GM12878 (cell line): ENCODE data around the gene POLR3E. TPM values are rescaled to one million over a fixed set of nuclear protein-coding genes. Genes with fewer than 3 reads are reported as not detected.

Experiments used
- ATAC-seq: fragments of 200-7000 bp; cut with Tn5 transposase; 3 replicates; pipeline ENCODE4 v1.9.1; 2020; ENCODE audit warnings: mild to moderate bottlenecking, moderate library complexity
- BruUV-seq: library from RNA; stranded (reverse); fragments of 400-500 nt; replicated peaks from 2 replicates; lab custom pipeline; 2021; lab: Mats Ljungman, UMichigan
- CTCF ChIA-PET: fragments of 300-600 bp; sonication (Branson Sonifier 250); formaldehyde crosslinking; extraction: SDS; loops from one replicate; lab custom pipeline; 2021; ENCODE audit warnings: inconsistent platforms; lab: Yijun Ruan, JAX
- POLR2A ChIA-PET: fragments of 350-600 bp; formaldehyde crosslinking; extraction: SDS; loops from one replicate; lab custom pipeline; 2021; ENCODE audit warnings: inconsistent platforms; lab: Charles Lee
- RAD21 ChIA-PET: fragments of 300-600 bp; sonication (Branson Sonifier 250); formaldehyde crosslinking; loops from one replicate; lab custom pipeline; 2023; ENCODE audit warnings: antibody characterized with exemption; ENCODE audit not compliant: unreplicated experiment; lab: Charles Lee
- SMC1A ChIA-PET: fragments of 300-600 bp; sonication (Branson Sonifier 250); formaldehyde crosslinking; loops from one replicate; lab custom pipeline; 2023; ENCODE audit not compliant: unreplicated experiment, uncharacterized antibody; lab: Charles Lee
- DNase-seq: peaks from one replicate; pipeline ENCODE4 v3.0.0-alpha.2; 2011; ENCODE audit warnings: low read depth, low spot score
- FAIRE-seq: peaks from 3 replicates; lab custom pipeline; 2011; peaks lifted over from hg19 to GRCh38; lab: Jason Lieb, UNC
- H2AFZ ChIP-seq: 2 replicates; pipeline ENCODE4 v1.6.0; 2011; ENCODE audit warnings: low read depth, low read length, control low read depth; ENCODE audit not compliant: control insufficient read depth
- H3K27ac ChIP-seq: 2 replicates; pipeline ENCODE4 v1.5.1; 2011; ENCODE audit warnings: control low read depth; ENCODE audit not compliant: control insufficient read depth, insufficient read depth
- H3K27me3 ChIP-seq, 2 experiments: replicated peaks in 1 of 2; 2 replicates each; pipeline versions ENCODE4 v1.6.0 to v1.6.1; 2011; ENCODE audit warnings: low read length in 1 of 2; ENCODE audit not compliant: control insufficient read depth in 2 of 2, insufficient read depth in 2 of 2
- H3K36me3 ChIP-seq, 2 experiments: 2 replicates each; pipeline ENCODE4 v1.5.1; 2011; ENCODE audit warnings: low read length in 1 of 2; ENCODE audit not compliant: control insufficient read depth in 2 of 2, insufficient read depth in 2 of 2
- H3K4me1 ChIP-seq: 2 replicates; pipeline ENCODE4 v1.6.1; 2011; ENCODE audit warnings: mild to moderate bottlenecking, low read length, moderate library complexity, mixed read lengths; ENCODE audit not compliant: control insufficient read depth, insufficient read depth
- H3K4me2 ChIP-seq: 2 replicates; pipeline ENCODE4 v1.6.0; 2011; ENCODE audit warnings: control low read depth; ENCODE audit not compliant: control insufficient read depth, insufficient read depth
- H3K4me3 ChIP-seq: fragments of 200-600 bp; sonication (generic); 2 replicates; pipeline ENCODE4 v1.5.1; 2016
- H3K79me2 ChIP-seq: 2 replicates; pipeline ENCODE4 v1.6.0; 2011; ENCODE audit warnings: low read length; ENCODE audit not compliant: control insufficient read depth, insufficient read depth
- H3K9ac ChIP-seq: 2 replicates; pipeline ENCODE4 v1.8.0; 2011; ENCODE audit warnings: low read length, control low read depth, mixed read lengths; ENCODE audit not compliant: control insufficient read depth, insufficient read depth
- H3K9me3 ChIP-seq: replicated peaks from 3 replicates; pipeline ENCODE4 v1.5.1; 2011; ENCODE audit warnings: mild to moderate bottlenecking, low read length; ENCODE audit not compliant: control insufficient read depth, insufficient read depth
- H4K20me1 ChIP-seq: 2 replicates; pipeline ENCODE4 v1.6.0; 2011; ENCODE audit not compliant: control insufficient read depth, insufficient read depth
- BACH1 ChIP-seq: fragments of 450-650 bp; IDR thresholded peaks from 2 replicates; pipeline ENCODE4 v1.6.1; 2017; ENCODE audit warnings: mild to moderate bottlenecking, borderline replicate concordance
- CREM ChIP-seq: IDR thresholded peaks from 2 replicates; pipeline ENCODE4 v1.6.1; 2014; ENCODE audit warnings: antibody characterized with exemption, low read depth
- HCFC1 ChIP-seq: fragments of 150-350 bp; IDR thresholded peaks from 2 replicates; pipeline ENCODE4 v1.6.1; 2014; ENCODE audit warnings: low read length
- HDGF ChIP-seq: fragments of 450-650 bp; IDR thresholded peaks from 2 replicates; pipeline ENCODE4 v1.6.1; 2016; ENCODE audit warnings: antibody characterized with exemption
- JUND ChIP-seq: IDR thresholded peaks from 2 replicates; pipeline ENCODE4 v1.6.1; 2012; ENCODE audit warnings: low read depth, mild to moderate bottlenecking, low read length, improper control_type of control experiment, moderate library complexity
- KLF5 ChIP-seq: fragments of 450-650 bp; IDR thresholded peaks from 2 replicates; pipeline ENCODE4 v1.6.1; 2014; ENCODE audit warnings: mild to moderate bottlenecking; ENCODE audit not compliant: partially characterized antibody
- NR2C1 ChIP-seq: fragments of 450-650 bp; IDR thresholded peaks from 2 replicates; pipeline ENCODE4 v1.6.1; 2017; ENCODE audit warnings: antibody characterized with exemption, mild to moderate bottlenecking, moderate library complexity
- RBBP5 ChIP-seq: fragments of 200-600 bp; sonication (generic); conservative IDR thresholded peaks from 2 replicates; pipeline ENCODE4 v1.6.1; 2016
- RFX5 ChIP-seq: IDR thresholded peaks from 2 replicates; pipeline ENCODE4 v1.6.1; 2011; ENCODE audit warnings: low read depth, low read length, improper control_type of control experiment
- RUNX3 ChIP-seq: IDR thresholded peaks from 2 replicates; pipeline ENCODE4 v1.6.1; 2012; ENCODE audit warnings: low read length, inconsistent platforms
- SMAD1 ChIP-seq: fragments of 450-650 bp; IDR thresholded peaks from 2 replicates; pipeline ENCODE4 v1.6.1; 2018; ENCODE audit warnings: mild to moderate bottlenecking, low read depth; ENCODE audit not compliant: partially characterized antibody
- TCF3 ChIP-seq: IDR thresholded peaks from 2 replicates; pipeline ENCODE4 v1.6.1; 2012; ENCODE audit warnings: low read depth, mild to moderate bottlenecking, low read length, borderline replicate concordance; ENCODE audit not compliant: insufficient read depth
- in situ Hi-C: fragments of 300-500 bp; cut with MboI; formaldehyde crosslinking; loops from 9 replicates; pipeline ENCODE4 v1.14.3; 2018; ENCODE audit warnings: mixed read lengths
- intact Hi-C: fragments of 100-400 bp; cut with micrococcal nuclease; formaldehyde crosslinking; loops from one replicate; pipeline ENCODE4 v1.14.2; 2022; ENCODE audit not compliant: unreplicated experiment
- polyA plus RNA-seq, 11 experiments: library from polyadenylated mRNA; depleted of rRNA in 4 of 11; unstranded in 6 of 11; stranded (reverse) in 5 of 11; fragments of >200 nt; fragmentation: Nextera tagmentation in 4 of 11; fragmentation: Illumina TruSeq in 1 of 11; extraction: Ambion mirVana in 4 of 11; extraction: Trizol in 1 of 11; gene quantifications; 1 replicate in 1 of 11; 2 replicates in 10 of 11; pipeline versions ENCODE4 v1.2.1 to v1.2.3, GENCODE V29; 2011 to 2016; ENCODE audit warnings: inconsistent platforms in 2 of 11, missing spikeins in 2 of 11, low read depth in 1 of 11
- total RNA-seq, 4 experiments: library from RNA; depleted of rRNA in 3 of 4; stranded (reverse); fragments of >200 nt in 3 of 4; fragmentation: Illumina TruSeq in 1 of 4; extraction: Trizol in 1 of 4; gene quantifications; 2 replicates each; pipeline versions ENCODE4 v1.2.1 to v1.2.3, GENCODE V29; 2013 to 2021
- TF ChIP-seq, protein P1 (sequence below): fragments of 150-350 bp; IDR thresholded peaks from 2 replicates; pipeline ENCODE4 v1.6.1; 2014; ENCODE audit warnings: mild to moderate bottlenecking, low read depth, low read length

Gene POLR3E
- total and polyA plus RNA-seq, 10 of the 15 experiments (the other 5 are each of a cell fraction or from before 2014, with no cell fraction given), result 11.1 to 79.5 (median 39.7) TPM

GRCh38 chr16:22336581-22336980 is 39.4 kb downstream of the POLR3E start:
- ChIA-PET CTCF (interaction anchor here (0.9 to 1.8 kb wide), 4 partner anchors 16 to 140 kb away, joined by 4 to 5 read pairs (median 4); no protein-coding TSS in a partner anchor), RAD21 (no interaction called here), SMC1A (interaction anchor here (1.3 to 1.7 kb wide), 2 partner anchors 31 to 36 kb away, joined by 3 to 4 read pairs; no protein-coding TSS in a partner anchor), POLR2A (no interaction called here)
- Histone ChIP-seq H3K79me2 (no peaks in the 10 kb centered on the region), H3K9me3 (peaks cover 13% of the 10 kb centered on the region), H3K4me3 (no peak overlapping the region), H3K36me3 (peaks cover 7 to 15% of the 10 kb centered on the region in 2 experiments; a peak in 3 of 4 replicates), H3K4me1 (no peaks in the 10 kb centered on the region), H3K27me3 (no peaks in the 10 kb centered on the region), H4K20me1 (no peaks in the 10 kb centered on the region), H3K9ac (no peak overlapping the region), H2AFZ (no peak overlapping the region), H3K27ac (no peak overlapping the region), H3K4me2 (no peak overlapping the region)
- ATAC-seq, result no peak
- no peak for TF ChIP-seq RBBP5
- TF ChIP-seq KLF5, result no peak
- no peak for TF ChIP-seq CREM
- no peak for TF ChIP-seq RFX5
- no peak for TF ChIP-seq SMAD1
- TF ChIP-seq HCFC1, result no peak
- TF ChIP-seq HDGF, result no peak
- no peak for TF ChIP-seq NR2C1
- TF ChIP-seq, protein P1, sequence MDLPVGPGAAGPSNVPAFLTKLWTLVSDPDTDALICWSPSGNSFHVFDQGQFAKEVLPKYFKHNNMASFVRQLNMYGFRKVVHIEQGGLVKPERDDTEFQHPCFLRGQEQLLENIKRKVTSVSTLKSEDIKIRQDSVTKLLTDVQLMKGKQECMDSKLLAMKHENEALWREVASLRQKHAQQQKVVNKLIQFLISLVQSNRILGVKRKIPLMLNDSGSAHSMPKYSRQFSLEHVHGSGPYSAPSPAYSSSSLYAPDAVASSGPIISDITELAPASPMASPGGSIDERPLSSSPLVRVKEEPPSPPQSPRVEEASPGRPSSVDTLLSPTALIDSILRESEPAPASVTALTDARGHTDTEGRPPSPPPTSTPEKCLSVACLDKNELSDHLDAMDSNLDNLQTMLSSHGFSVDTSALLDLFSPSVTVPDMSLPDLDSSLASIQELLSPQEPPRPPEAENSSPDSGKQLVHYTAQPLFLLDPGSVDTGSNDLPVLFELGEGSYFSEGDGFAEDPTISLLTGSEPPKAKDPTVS, result no peak
- TF ChIP-seq TCF3, result no peak
- no peak for TF ChIP-seq BACH1
- TF ChIP-seq RUNX3, result no peak
- TF ChIP-seq JUND, result no peak
- in situ Hi-C loops, result no loop called here
- no peak for DNase-seq
- BruUV-seq, result no TSS peak
- intact Hi-C loops, result no loop called here
- no peak for FAIRE-seq
